Lung (tissue), 12 donors: ENCODE results near the gene NDUFA3. TPM values are rescaled to one million over a fixed set of nuclear protein-coding genes. Genes with fewer than 3 reads are reported as not detected.

ENCODE experiments used
- ATAC-seq: fragments of 200-7000 bp; cut with Tn5 transposase; one replicate; pipeline ENCODE4 v1.9.1; 2020; ENCODE audit warnings: moderate number of reproducible peaks; ENCODE audit not compliant: insufficient read depth, low FRiP score
- DNase-seq, 3 donors: peaks; one replicate each; pipeline ENCODE4 v3.0.0-alpha.2; 2013 to 2017
- H3K27ac ChIP-seq, 2 donors: one replicate each; pipeline ENCODE4 v1.5.1; 2013; ENCODE audit warnings: mild to moderate bottlenecking in 2 of 2, moderate library complexity in 2 of 2, control low read depth in 1 of 2, inconsistent platforms in 1 of 2, low read depth in 1 of 2, low read length in 1 of 2
- H3K27me3 ChIP-seq, 3 donors: one replicate each; pipeline ENCODE4 v1.5.1; 2013; ENCODE audit warnings: low read length in 2 of 3; ENCODE audit not compliant: control insufficient read depth in 3 of 3, insufficient read depth in 3 of 3
- H3K36me3 ChIP-seq, 4 donors: one replicate each; pipeline ENCODE4 v1.5.1; 2013; ENCODE audit warnings: low read length in 4 of 4, mild to moderate bottlenecking in 1 of 4, moderate library complexity in 1 of 4; ENCODE audit not compliant: control insufficient read depth in 4 of 4, insufficient read depth in 4 of 4
- H3K4me1 ChIP-seq, 5 donors: one replicate each; pipeline ENCODE4 v1.5.1; 2013; ENCODE audit warnings: low read length in 5 of 5, mild to moderate bottlenecking in 2 of 5, moderate library complexity in 1 of 5; ENCODE audit not compliant: control insufficient read depth in 5 of 5, insufficient read depth in 5 of 5
- H3K4me3 ChIP-seq: one replicate; pipeline ENCODE4 v1.5.1; 2013; ENCODE audit warnings: mild to moderate bottlenecking, control low read depth, moderate library complexity
- H3K9ac ChIP-seq, 2 donors: one replicate each; pipeline ENCODE4 v1.5.1; 2013; ENCODE audit warnings: low read length in 2 of 2, control low read depth in 1 of 2; ENCODE audit not compliant: insufficient read depth in 1 of 2
- H3K9me3 ChIP-seq, 4 donors: one replicate each; pipeline ENCODE4 v1.5.1; 2013; ENCODE audit warnings: low read length in 3 of 4, mild to moderate bottlenecking in 1 of 4, moderate library complexity in 1 of 4; ENCODE audit not compliant: control insufficient read depth in 4 of 4, insufficient read depth in 3 of 4
- WGBS, 2 donors: extraction: QIAGEN DNeasy Blood & Tissue Kit; methylation state at CpG; one replicate each; pipeline ENCODE4 v1.1.7; 2013; 5-methylcytosine and 5-hydroxymethylcytosine counted together
- polyA plus RNA-seq, 2 donors: library from polyadenylated mRNA; stranded (reverse); fragments of 200-250 nt; gene quantifications; one replicate each; pipeline ENCODE4 v1.2.1, GENCODE V29; 2013
- total RNA-seq, 2 donors: library from RNA; depleted of rRNA in 1 of 2; stranded (reverse); fragments of >200 nt in 1 of 2; gene quantifications; one replicate each; pipeline ENCODE4 v1.2.1, GENCODE V29; 2014 to 2021
- TF ChIP-seq, protein P1 (sequence below): IDR thresholded peaks from 2 replicates; pipeline ENCODE4 v1.5.1; 2012; ENCODE audit warnings: mild to moderate bottlenecking; ENCODE audit errors: control extremely low read depth, extremely low read depth
- donor health status: control.
- donor health status: control.
- donor health status: Bipolar disorder and iron deficiency.
- donor health status: healthy.
- donor health status: DM: yes; HTN: yes; CAD: no.

The NDUFA3 gene
- total and polyA plus RNA-seq, 4 donors = 12.8 to 548 (median 116) TPM

DNA sequence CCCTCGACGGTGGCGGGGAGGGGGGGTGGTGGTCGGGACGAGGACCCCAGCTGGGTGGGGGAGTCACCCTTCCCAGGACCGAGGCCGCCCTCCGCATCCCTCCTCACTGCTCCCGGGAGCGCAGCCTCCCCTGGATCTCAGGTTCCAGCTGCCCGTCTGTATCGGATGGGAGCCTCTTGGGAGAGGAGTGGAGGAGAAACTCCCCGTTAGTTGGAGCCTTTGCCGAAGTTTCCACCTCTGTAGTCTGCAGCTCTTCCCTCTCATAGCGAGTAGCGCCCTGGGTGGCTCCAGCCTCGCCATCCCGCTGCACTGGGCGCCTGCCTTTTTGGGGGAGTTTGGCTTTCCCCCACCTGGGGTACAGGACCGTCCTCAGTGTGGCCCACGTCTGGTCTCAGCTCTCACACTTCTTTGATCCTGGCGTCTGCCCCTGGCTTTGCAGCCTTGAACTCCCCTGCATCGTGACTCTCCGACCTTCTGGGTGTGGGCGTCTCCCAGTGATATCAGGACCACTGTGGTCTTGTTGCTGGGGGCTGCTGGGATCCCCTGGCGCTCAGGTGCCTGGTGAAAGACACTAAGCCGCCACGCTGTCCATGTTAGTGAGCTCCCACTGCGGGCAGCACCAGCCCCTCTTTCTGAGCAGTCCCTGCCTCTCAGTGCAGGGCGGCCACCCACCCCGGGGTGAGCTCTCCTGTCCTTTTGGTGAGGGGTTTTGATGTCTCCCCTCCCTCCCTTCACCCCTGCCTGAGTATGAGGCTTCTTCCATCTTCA is 36.0 kb downstream of the NDUFA3 start:
- H3K27ac ChIP-seq = peak overlapping the region in 1 of 2 donors; percentile 32
- peak overlapping the region; percentile 90 for H3K4me3 ChIP-seq
- ATAC-seq = no peak
- 28 to 42% methylated on average over 24 to 31 of the region's 31 CpGs for WGBS, 2 donors
- peaks cover 6 to 25% (median 17%) of the 10 kb centered on the region in 4 donors for H3K36me3 ChIP-seq
- H3K9ac ChIP-seq = peak overlapping the region; percentile 53 to 67
- DNase-seq = no peak
- H3K27me3 ChIP-seq = no peaks in the 10 kb centered on the region
- TF ChIP-seq, protein P1, sequence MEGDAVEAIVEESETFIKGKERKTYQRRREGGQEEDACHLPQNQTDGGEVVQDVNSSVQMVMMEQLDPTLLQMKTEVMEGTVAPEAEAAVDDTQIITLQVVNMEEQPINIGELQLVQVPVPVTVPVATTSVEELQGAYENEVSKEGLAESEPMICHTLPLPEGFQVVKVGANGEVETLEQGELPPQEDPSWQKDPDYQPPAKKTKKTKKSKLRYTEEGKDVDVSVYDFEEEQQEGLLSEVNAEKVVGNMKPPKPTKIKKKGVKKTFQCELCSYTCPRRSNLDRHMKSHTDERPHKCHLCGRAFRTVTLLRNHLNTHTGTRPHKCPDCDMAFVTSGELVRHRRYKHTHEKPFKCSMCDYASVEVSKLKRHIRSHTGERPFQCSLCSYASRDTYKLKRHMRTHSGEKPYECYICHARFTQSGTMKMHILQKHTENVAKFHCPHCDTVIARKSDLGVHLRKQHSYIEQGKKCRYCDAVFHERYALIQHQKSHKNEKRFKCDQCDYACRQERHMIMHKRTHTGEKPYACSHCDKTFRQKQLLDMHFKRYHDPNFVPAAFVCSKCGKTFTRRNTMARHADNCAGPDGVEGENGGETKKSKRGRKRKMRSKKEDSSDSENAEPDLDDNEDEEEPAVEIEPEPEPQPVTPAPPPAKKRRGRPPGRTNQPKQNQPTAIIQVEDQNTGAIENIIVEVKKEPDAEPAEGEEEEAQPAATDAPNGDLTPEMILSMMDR = no peak
- H3K4me1 ChIP-seq = peaks cover 0 to 31% (median 16%) of the 10 kb centered on the region in 5 donors
- H3K9me3 ChIP-seq = no peaks in the 10 kb centered on the region

DNA sequence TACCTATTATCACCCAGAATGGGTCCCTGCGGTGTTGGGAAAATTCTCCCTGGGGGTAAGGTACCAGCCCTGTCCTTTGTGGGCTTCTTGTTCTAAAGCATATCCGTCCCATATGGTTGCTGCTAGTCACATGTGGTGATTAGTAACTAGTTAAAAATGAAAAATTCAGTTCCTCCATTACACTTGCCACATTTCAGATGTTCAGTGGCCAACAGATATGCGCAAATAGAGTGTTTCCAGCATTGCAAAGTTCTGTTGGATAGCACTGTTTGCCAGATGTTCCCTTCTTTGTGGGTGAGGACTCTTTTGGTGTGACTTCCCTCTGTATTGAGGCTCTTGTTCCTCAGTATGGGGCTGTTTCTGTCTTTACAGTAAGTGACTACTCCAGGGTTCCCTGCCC is 38.7 kb downstream of the NDUFA3 start:
- Histone ChIP-seq H3K9ac (no peak overlapping the region), H3K36me3 (peaks cover 11 to 52% (median 37%) of the 10 kb centered on the region in 4 donors), H3K4me3 (no peak overlapping the region), H3K4me1 (peaks cover 0 to 25% (median 9%) of the 10 kb centered on the region in 5 donors), H3K27me3 (no peaks in the 10 kb centered on the region), H3K27ac (no peak overlapping the region), H3K9me3 (no peaks in the 10 kb centered on the region)
- WGBS, 2 donors = 92 to 94% methylated on average over 3 of the region's 3 CpGs
- TF ChIP-seq, protein P1 = no peak
- ATAC-seq (no peak), DNase-seq (no peak)

DNA sequence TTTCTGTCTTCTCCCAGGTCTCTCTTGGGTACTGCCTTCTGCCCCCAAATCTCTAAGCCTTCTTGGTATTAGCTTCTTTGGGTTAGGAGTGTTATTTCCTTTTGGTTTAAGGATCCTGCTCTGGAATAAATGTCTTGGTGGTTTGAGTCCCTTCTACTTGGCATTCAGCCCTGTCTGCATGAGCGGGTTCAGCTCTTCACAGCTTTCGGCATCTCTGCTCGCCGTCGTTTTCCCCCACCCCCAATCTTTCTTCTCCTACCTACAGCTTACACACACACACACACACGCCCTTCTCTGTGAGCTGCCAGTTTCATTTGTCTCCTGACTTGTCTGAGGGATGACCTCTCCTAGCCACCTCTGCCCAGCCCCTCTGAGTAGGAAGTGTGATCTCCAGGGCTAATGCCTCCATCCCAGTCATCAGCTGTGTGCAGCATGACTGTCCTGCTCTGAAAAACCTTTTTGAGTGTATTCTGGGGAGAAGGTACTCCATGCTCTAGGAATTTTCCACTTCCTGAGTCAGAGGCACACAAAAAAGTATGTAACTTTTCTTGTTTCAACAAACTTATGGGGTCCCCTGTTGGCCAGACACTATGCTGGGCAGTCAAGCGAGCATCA is 39.6 kb downstream of the NDUFA3 start:
- Histone ChIP-seq H3K9ac (no peak overlapping the region), H3K27me3 (no peaks in the 10 kb centered on the region), H3K9me3 (no peaks in the 10 kb centered on the region), H3K4me1 (peaks cover 0 to 22% (median 9%) of the 10 kb centered on the region in 5 donors), H3K4me3 (no peak overlapping the region), H3K36me3 (peaks cover 11 to 61% (median 45%) of the 10 kb centered on the region in 4 donors), H3K27ac (no peak overlapping the region)
- DNase-seq (no peak), ATAC-seq (no peak)
- TF ChIP-seq, protein P1 = no peak
- WGBS, 2 donors = 85 to 88% methylated on average over 7 of the region's 7 CpGs
